Ishikawa (cell line): ENCODE measurements around the gene USP44.

ENCODE experiments used
- CEBPB ChIP-seq: IDR thresholded peaks from 2 replicates; pipeline ENCODE4 v1.6.1; 2012
- EP300 ChIP-seq: IDR thresholded peaks from 2 replicates; pipeline ENCODE4 v1.6.1; 2012; ENCODE audit warnings: borderline replicate concordance
- MAX ChIP-seq: IDR thresholded peaks from 2 replicates; pipeline ENCODE4 v1.6.1; 2012
- RAD21 ChIP-seq: IDR thresholded peaks from 2 replicates; pipeline ENCODE4 v1.6.1; 2012; ENCODE audit warnings: low read depth

GRCh38 chr12:95593266-95593871 is 42.1 kb upstream of the USP44 start:
- no peak for TF ChIP-seq RAD21
- TF ChIP-seq CEBPB: no peak
- TF ChIP-seq MAX: no peak
- no peak for TF ChIP-seq EP300
